ENCODE results near the gene CASZ1. TPM values are rescaled to one million over a fixed set of nuclear protein-coding genes. Genes with fewer than 3 reads are reported as not detected.

Gene CASZ1
- total RNA-seq, 4 donors from 2014 or later = 140 to 210 (median 169) TPM

- WGBS, 2 donors = 61 to 68% methylated on average over 7 to 8 of the region's 8 CpGs
- no peak for TF ChIP-seq POLR2A (IDR thresholded peaks at IDR 0.05)
- TF ChIP-seq CTCF (IDR thresholded peaks at IDR 0.05) = no peak
These were observed 7.2 kb downstream of the CASZ1 start for GRCh38 chr1:10789047-10789791.

GRCh38 chr1:10788592-10789006 is 7.8 kb downstream of the CASZ1 start:
- no peak for DNase-seq (ENCODE audit: low spot score in 2 of 2)
- TF ChIP-seq POLR2A (IDR thresholded peaks at IDR 0.05) = no peak
- TF ChIP-seq CTCF (IDR thresholded peaks at IDR 0.05) = no peak
- H3K4me3 ChIP-seq (ENCODE audit: low read depth, poor library complexity, severe bottlenecking) = no peak overlapping the region
- intact Hi-C loops (cut with DNase I; ENCODE audit: low total_unique reads) = no loop called here
- WGBS, 2 donors = 29 to 47% methylated on average over 6 to 9 of the region's 11 CpGs

More at GRCh38 chr1:10789047-10789791, 7.2 kb downstream of the CASZ1 start:
- intact Hi-C loops (cut with DNase I; ENCODE audit: low total_unique reads) = no loop called here
- no peak for DNase-seq (ENCODE audit: low spot score in 2 of 2)
- no peak overlapping the region for H3K4me3 ChIP-seq (ENCODE audit: low read depth, poor library complexity, severe bottlenecking)

DNA sequence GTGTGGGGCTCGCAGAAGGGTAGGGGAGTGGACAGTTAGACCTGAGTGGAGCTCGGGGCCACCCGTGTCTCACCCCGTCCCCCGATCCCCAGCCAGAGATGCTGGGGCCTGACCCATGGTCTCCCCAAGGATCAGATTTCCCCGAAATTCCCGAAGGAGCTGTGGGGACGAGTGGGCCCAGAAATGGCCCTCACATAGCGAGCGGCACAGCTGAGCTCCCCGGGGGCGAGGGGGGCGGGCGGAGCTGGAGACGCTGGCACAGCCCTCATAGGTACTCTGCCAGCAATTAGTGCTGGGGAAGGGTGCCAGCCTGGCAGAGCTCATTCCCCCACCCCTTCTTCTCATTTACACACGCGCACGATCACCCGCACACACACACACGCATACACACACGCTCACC is 9.2 kb downstream of the CASZ1 start:
- 58 to 69% methylated on average over 19 to 21 of the region's 21 CpGs for WGBS, 2 donors
- intact Hi-C loops (cut with DNase I; ENCODE audit: low total_unique reads) = no loop called here
- TF ChIP-seq POLR2A (IDR thresholded peaks at IDR 0.05) (no peak), CTCF (IDR thresholded peaks at IDR 0.05) (no peak)
- no peak for DNase-seq (ENCODE audit: low spot score in 2 of 2)
- no peak overlapping the region for H3K4me3 ChIP-seq (ENCODE audit: low read depth, poor library complexity, severe bottlenecking)

GRCh38 chr1:10785728-10786638 is 10.5 kb downstream of the CASZ1 start:
- intact Hi-C loops (cut with DNase I; ENCODE audit: low total_unique reads) = no loop called here
- 75 to 78% methylated on average over 30 of the region's 30 CpGs for WGBS, 2 donors
- no peak for DNase-seq (ENCODE audit: low spot score in 2 of 2)
- H3K4me3 ChIP-seq (ENCODE audit: low read depth, poor library complexity, severe bottlenecking) = no peak overlapping the region
- TF ChIP-seq POLR2A (IDR thresholded peaks at IDR 0.05) = no peak
- no peak for TF ChIP-seq CTCF (IDR thresholded peaks at IDR 0.05)

- no peak overlapping the region for H3K4me3 ChIP-seq (ENCODE audit: low read depth, poor library complexity, severe bottlenecking)
- intact Hi-C loops (cut with DNase I; ENCODE audit: low total_unique reads) = no loop called here
- TF ChIP-seq CTCF (IDR thresholded peaks at IDR 0.05) (no peak), POLR2A (IDR thresholded peaks at IDR 0.05) (no peak)
- WGBS, 2 donors = 39 to 43% methylated on average over 11 of the region's 11 CpGs
- DNase-seq (ENCODE audit: low spot score in 2 of 2) = no peak
These were observed 11.3 kb downstream of the CASZ1 start for GRCh38 chr1:10784998-10785727.

All from lower leg skin (tissue), 4 donors.